Nephron (organoid): ENCODE measurements around the gene EPS15.

ENCODE experiments used
- H3K27ac Mint-ChIP-seq, 3 experiments: 2 replicates each; pipeline ENCODE4 v1.8.0; 2020; ENCODE audit warnings: mixed read lengths in 3 of 3, mild to moderate bottlenecking in 2 of 3, moderate library complexity in 1 of 3
- H3K27me3 Mint-ChIP-seq: 2 replicates; pipeline ENCODE4 v1.8.0; 2021; ENCODE audit warnings: low read depth, mild to moderate bottlenecking, moderate library complexity, mixed read lengths
- H3K36me3 Mint-ChIP-seq: 2 replicates; pipeline ENCODE4 v1.8.0; 2020; ENCODE audit warnings: low read depth, mixed read lengths
- H3K4me1 Mint-ChIP-seq: 2 replicates; pipeline ENCODE4 v1.8.0; 2020; ENCODE audit warnings: mixed read lengths
- H3K4me3 Mint-ChIP-seq, 3 experiments: 2 replicates each; pipeline ENCODE4 v1.8.0; 2020; ENCODE audit warnings: mild to moderate bottlenecking in 3 of 3, mixed read lengths in 3 of 3, moderate library complexity in 2 of 3
- H3K9me3 Mint-ChIP-seq: 2 replicates; pipeline ENCODE4 v1.8.0; 2020; ENCODE audit warnings: mixed read lengths
- TF ChIP-seq, protein P1 (sequence below), 3 experiments: fragments of 200-600 bp; sonication (generic); IDR thresholded peaks; one replicate each; pipeline ENCODE4 v1.5.0; 2021; ENCODE audit warnings: antibody characterized with exemption in 3 of 3; ENCODE audit not compliant: unreplicated experiment in 3 of 3

The EPS15 gene

DNA sequence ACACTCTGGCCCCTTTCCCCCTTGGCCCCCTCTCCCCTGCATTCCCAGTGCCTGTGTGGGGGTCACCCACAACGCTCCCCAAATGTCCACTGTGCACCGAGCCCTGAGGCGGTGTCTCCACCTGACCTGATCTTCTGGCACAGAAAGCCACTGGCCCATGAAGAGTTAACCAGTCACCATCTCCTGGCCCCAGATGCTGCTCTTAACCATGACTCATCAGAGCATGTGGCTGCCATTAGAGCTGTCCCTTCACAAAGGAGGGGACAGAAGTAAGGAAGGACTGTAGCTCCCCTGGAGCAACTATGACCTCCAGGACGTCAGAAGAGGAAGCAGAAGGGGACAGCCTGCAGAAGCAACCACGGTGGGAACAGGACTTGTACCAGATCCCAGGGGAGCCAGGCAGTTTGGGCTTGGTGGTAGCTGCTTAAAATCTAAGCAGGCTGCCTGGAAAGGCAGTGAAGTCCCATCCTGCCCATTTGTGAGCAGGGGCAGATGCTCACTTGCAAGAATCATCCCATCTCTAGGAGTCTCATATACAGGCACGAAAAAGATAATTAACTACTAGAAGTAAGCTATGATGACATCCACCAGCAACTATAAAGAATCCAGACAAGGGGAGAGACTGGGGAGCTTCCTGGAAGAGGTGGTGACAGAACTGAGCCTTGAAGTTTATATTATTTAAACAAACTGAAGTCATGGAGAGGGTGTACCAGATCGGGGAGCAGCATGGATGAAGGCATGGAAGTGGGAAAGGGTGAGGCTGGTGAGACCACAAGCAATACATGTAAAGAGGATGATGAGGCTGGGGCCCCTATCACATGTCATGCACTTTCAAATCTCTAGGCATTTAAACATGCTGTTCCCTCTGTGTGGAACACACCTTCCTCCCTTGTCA, 187.6 kb downstream of the EPS15 start:
- Mint-ChIP-seq H3K36me3 (no peaks in the 10 kb centered on the region), H3K4me1 (peaks cover 16% of the 10 kb centered on the region), H3K27me3 (peaks cover 19% of the 10 kb centered on the region), H3K4me3 (peak overlapping the region; percentile 84 to 91 (median 87)), H3K27ac (peak overlapping the region; percentile 75 to 91 (median 90)), H3K9me3 (no peaks in the 10 kb centered on the region)
- TF ChIP-seq, protein P1, sequence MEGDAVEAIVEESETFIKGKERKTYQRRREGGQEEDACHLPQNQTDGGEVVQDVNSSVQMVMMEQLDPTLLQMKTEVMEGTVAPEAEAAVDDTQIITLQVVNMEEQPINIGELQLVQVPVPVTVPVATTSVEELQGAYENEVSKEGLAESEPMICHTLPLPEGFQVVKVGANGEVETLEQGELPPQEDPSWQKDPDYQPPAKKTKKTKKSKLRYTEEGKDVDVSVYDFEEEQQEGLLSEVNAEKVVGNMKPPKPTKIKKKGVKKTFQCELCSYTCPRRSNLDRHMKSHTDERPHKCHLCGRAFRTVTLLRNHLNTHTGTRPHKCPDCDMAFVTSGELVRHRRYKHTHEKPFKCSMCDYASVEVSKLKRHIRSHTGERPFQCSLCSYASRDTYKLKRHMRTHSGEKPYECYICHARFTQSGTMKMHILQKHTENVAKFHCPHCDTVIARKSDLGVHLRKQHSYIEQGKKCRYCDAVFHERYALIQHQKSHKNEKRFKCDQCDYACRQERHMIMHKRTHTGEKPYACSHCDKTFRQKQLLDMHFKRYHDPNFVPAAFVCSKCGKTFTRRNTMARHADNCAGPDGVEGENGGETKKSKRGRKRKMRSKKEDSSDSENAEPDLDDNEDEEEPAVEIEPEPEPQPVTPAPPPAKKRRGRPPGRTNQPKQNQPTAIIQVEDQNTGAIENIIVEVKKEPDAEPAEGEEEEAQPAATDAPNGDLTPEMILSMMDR (IDR thresholded peaks at IDR 0.05; ENCODE audit: unreplicated experiment in 3 of 3): no peak

DNA sequence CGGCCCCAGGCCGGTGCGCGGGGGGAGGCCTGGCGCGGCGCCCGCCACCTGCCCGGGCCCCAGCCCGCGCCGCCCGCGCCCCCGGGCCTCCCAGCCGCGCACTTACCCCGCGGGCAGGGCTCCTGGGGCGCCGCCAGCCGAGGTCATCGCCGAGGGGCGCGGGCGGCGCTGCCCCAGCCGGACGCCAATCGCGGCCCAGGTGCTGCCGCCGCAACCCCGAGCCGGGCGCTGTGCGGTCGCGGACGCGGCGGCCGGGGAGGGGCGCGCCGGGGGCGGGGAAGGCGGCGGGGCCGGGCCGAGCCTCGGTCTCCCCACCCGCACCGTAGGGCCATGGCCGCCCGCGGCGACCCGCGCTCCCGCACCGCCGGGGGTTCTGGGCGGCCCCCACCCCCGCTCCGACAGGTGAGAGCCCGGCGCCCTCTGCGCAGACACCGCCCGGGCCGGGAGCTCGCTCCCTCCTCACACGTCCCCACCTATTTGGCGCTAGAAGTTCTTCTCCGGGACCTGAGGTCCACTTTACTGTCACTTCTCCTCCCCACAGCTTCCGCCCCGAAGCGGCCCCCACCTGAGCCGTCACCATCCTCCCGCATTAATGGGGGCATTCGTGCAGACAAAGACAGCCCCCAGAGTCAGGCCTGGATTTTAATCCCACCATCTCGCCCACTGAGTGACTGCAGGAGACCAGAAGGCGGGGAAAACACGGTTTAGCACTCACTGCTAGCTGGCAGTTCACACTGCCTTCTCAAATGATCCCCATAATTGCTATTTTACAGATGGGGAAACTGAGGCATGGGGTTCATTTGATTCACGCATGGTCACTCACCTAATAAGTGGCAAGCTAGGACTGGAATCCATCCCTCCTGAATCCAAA, 188.5 kb downstream of the EPS15 start, which contains the start of gene TTC39A:
TSS of gene TTC39A (minus strand) at position 232 of the 871 bp plus-strand sequence. CDS start at position 147, 85 bp downstream.
- Mint-ChIP-seq H3K36me3 (no peaks in the 10 kb centered on the region), H3K4me3 (peak within 1 kb of the TSS; percentile 84 to 91 (median 87)), H3K27me3 (peaks cover 27% of the 10 kb centered on the region), H3K4me1 (peaks cover 21% of the 10 kb centered on the region), H3K27ac (peak within 1 kb of the TSS; percentile 75 to 91 (median 90)), H3K9me3 (no peaks in the 10 kb centered on the region)
- TF ChIP-seq, protein P1 (IDR thresholded peaks at IDR 0.05; ENCODE audit: unreplicated experiment in 3 of 3): no peak

DNA sequence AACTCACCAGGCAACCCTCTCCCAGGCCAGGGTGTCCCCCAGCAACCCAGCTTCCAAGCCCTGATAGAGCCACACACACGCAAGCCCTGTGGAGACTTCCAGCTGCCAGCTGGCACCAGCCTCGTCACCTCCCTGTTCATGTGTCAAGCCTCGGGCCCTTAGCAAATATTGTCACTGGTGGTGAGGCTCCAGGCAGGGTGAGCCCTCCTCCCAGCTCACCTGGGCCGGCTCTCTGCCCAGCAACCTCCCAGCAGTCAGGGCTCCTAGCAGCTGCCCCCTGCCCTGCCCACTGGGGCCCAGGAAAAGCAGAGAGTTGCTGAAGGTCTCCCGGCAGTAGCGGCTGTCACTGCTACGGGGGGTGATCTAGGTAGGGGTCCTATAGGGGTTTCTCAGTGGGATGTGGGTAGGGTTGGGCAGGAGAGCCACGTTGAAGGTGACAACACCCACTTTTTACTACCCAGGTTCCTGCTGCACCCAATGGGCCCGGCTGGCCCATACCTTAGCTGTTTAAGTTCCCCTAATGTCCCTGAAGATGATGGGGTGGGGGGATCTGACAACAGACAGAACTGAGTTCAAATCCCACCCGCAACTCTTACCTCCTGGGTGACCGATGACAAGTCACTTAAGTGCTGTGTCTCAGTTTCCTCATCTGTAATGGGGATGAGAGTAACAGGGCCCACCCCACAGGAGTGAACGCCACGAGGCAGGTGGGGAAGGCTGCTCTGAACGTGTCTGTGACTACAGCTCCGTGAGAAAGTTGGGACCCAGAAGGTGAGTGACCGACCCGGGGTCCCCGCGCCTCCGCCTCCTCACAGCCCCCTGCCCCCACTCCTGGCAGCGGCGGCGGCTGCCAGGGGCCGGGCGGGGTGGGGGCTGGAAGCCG, 189.4 kb downstream of the EPS15 start:
- H3K4me1 Mint-ChIP-seq: peaks cover 21% of the 10 kb centered on the region
- no peaks in the 10 kb centered on the region for H3K9me3 Mint-ChIP-seq
- no peaks in the 10 kb centered on the region for H3K36me3 Mint-ChIP-seq
- peaks cover 27% of the 10 kb centered on the region for H3K27me3 Mint-ChIP-seq
- H3K27ac Mint-ChIP-seq: peak overlapping the region in 2 of 3 experiments; percentile 0 to 71
- TF ChIP-seq, protein P1 (IDR thresholded peaks at IDR 0.05; ENCODE audit: unreplicated experiment in 3 of 3): no peak
- H3K4me3 Mint-ChIP-seq: peak overlapping the region; percentile 71 to 82 (median 77)

DNA sequence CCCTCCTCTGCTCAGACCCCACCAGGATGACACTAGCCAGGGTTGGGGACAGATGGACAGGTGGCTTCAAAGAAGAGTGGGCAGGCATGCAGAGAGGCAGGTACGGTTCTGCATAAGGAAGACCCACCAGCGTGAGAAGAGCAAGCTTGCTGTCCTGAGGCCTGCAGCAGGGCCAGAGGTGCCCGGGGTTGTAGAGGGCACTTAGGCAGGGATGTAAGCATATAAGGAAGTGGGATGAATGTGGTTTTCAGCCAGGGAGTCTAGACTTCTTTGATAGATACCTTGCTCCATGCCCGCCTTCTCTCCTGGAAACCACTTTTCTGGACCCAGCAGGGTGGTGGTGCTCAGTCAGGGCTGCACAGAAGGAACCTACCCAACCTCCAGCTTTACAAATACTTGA, 190.1 kb downstream of the EPS15 start:
- no peaks in the 10 kb centered on the region for H3K9me3 Mint-ChIP-seq
- peaks cover 21% of the 10 kb centered on the region for H3K4me1 Mint-ChIP-seq
- peak overlapping the region in 2 of 3 experiments; percentile 0 to 71 for H3K27ac Mint-ChIP-seq
- TF ChIP-seq, protein P1 (IDR thresholded peaks at IDR 0.05; ENCODE audit: unreplicated experiment in 3 of 3): no peak
- H3K36me3 Mint-ChIP-seq: no peaks in the 10 kb centered on the region
- H3K27me3 Mint-ChIP-seq: peaks cover 27% of the 10 kb centered on the region
- peak overlapping the region; percentile 71 to 82 (median 77) for H3K4me3 Mint-ChIP-seq

DNA sequence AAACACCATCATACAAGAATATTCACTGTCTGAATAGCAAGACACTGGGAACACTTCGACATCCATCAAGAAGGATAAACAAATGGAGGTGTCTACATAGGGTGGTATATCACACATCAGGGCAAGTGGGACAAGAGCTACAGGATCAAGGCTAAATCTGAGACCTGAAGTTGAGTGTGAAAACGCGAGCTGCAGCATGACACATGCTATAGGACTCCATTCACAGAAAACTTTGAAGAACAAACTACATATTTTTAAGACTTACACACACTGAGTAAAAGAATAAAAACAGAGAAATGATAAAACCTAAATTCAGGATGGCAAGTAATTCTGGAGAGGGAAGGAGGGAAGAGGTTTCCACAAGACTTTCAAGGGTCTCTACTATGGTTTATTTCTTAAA, 190.8 kb downstream of the EPS15 start:
- H3K4me1 Mint-ChIP-seq: peaks cover 21% of the 10 kb centered on the region
- peak overlapping the region in 1 of 3 experiments; percentile 0 for H3K27ac Mint-ChIP-seq
- TF ChIP-seq, protein P1 (IDR thresholded peaks at IDR 0.05; ENCODE audit: unreplicated experiment in 3 of 3): no peak
- no peaks in the 10 kb centered on the region for H3K36me3 Mint-ChIP-seq
- H3K4me3 Mint-ChIP-seq: peak overlapping the region; percentile 56 to 60 (median 58)
- peaks cover 27% of the 10 kb centered on the region for H3K27me3 Mint-ChIP-seq
- no peaks in the 10 kb centered on the region for H3K9me3 Mint-ChIP-seq
